Glomerular endothelial cell (primary cell): ENCODE data around the gene CAMK1D. TPM values are rescaled to one million over a fixed set of nuclear protein-coding genes. Genes with fewer than 3 reads are reported as not detected.
"Not testable (repeated sequence)": the region's sequence is repeated elsewhere in the genome, so short reads cannot be mapped to it uniquely, and the experiment has no call there.

Experiments
- DNase-seq: peaks from one replicate; pipeline ENCODE4 v3.0.0-alpha.2; 2011; ENCODE audit warnings: low read depth, low spot score; ENCODE audit errors: extremely low read depth
- total RNA-seq: library from RNA; depleted of rRNA; stranded (reverse); fragments of >200 nt; gene quantifications from 2 replicates; pipeline ENCODE4 v1.2.3, GENCODE V29; 2015

The CAMK1D gene
- 2.0 and 2.8 TPM in 2 replicates for total RNA-seq

DNA sequence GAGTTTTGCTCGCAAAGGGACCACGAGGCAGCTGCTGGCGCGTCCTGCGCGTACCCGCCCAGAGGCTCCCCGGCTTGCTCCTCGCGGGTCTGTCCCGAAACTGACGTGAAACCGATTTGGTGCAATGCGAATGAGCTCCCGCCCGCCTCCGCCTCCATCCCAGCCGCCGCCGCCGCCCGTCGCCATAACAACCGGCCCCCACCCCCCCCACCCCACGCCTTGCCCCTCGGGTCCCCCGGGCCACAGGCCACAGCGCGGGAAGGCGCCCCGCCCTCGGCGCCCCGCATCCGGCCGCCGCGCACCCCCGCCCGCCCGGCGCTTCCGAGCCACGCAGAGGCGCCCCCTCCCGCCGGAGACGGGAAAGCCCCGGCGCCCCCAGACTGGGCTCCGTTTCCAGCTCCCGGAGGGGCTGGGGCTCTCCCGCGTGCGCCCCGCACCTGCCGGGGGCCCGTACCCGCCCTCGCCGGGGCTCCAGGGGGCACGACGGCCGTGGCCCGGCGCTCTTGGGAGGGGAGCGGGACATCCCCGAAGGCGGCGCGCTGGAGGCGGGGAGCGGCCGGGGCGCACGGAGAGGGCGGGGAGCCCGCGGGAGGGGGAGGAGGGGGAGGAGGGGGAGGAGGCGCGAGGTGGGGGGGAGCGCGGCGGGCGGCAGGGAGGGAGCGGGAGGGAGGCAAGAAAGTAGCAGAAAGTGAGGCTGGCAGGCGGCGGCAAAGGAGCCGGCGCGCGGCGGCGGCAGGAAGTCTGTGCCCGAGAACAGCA is at the start of gene CAMK1D:
Gene CAMK1D, plus strand, starts transcription at position 678 of the 759 bp plus-strand sequence.
- DNase-seq: no peak

DNA sequence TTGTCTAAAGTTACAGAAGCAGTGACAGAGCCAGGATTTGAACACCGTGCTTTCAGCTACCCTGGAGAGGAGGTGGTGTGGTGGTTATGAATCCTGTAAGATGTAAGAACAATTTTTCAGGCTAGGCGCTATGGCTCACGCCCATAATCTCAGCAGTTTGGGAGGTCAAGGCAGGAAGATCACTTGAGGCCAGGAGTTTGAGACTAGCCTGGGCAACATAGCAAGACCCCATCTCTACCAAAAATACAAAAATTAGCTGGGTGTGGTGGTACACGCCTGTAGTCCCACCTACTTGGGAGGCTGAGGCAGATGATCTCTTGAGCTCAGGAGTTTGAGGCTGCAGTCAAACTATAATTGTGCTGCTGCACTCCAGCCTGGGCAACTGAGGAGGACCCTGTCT is 48.3 kb upstream of the CAMK1D start:
- DNase-seq: not testable (repeated sequence)

DNA sequence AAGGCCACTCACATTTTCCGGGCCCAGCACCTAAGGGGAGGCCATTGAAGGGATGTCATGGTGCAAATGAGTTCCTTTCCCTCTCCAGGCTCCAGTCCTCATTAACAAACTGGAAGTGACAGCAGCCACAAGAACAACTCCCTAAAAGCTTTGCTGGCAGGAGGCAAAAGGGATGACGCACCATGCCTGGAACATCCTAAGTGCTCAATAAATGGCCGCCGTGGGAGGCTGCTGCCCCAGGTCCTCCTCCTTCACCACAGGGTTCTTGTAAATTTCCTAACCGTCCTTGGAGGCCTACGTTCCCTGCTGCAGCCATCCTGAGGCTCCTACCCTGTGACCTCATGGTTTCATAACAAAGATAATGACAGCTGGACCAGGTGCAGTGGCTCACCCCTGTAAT is 41.3 kb upstream of the CAMK1D start:
- DNase-seq: no peak

GRCh38 chr10:12308736-12309375 is 40.5 kb upstream of the CAMK1D start:
- no peak for DNase-seq

DNA sequence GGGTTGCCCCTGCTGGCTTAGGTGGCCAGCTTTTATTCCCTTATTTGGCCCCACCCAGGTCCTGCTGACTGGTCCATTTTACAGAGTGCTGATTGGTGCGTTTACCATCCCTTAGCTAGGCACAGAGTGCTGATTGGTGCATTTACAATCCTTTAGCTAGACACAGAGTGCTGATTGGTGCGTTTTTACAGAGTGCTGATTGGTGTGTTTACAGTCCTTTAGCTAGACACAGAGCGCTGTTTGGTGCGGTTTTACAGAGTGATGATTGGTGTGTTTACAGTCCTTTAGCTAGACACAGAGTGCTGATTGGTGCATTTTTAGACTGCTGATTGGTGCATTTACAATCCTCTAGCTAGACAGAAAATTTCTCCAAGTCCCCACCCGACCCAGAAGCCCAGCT is 39.6 kb upstream of the CAMK1D start:
- DNase-seq: not testable (repeated sequence)

- no peak for DNase-seq
Observed at GRCh38 chr10:12314836-12315235, 34.5 kb upstream of the CAMK1D start.

GRCh38 chr10:12319076-12319475 is 30.3 kb upstream of the CAMK1D start:
- DNase-seq: no peak

DNA sequence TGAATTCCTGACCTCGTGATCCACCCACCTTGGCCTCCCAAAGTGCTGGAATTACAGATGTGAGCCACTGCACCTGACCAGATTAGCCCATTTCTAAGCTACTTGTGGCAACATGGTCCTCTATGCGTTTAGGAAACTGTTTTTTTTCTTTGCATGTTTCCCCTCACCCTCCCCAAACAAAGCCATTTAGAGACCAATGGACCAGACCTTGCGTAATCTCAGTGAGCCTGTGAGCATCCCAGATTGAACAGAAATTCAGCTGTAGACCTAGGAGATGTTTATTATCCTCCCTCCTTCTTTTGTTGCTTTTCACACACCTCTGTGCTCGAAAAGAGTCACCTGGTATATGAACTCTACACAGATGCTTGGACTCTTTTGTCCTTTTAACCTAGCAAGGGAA is 28.5 kb upstream of the CAMK1D start:
- DNase-seq: no peak

- no peak for DNase-seq
Observed at GRCh38 chr10:12321641-12322040, 27.7 kb upstream of the CAMK1D start.

GRCh38 chr10:12322583-12323131 is 26.7 kb upstream of the CAMK1D start:
- DNase-seq: no peak

GRCh38 chr10:12324530-12324929 is 24.8 kb upstream of the CAMK1D start:
- DNase-seq: no peak

DNA sequence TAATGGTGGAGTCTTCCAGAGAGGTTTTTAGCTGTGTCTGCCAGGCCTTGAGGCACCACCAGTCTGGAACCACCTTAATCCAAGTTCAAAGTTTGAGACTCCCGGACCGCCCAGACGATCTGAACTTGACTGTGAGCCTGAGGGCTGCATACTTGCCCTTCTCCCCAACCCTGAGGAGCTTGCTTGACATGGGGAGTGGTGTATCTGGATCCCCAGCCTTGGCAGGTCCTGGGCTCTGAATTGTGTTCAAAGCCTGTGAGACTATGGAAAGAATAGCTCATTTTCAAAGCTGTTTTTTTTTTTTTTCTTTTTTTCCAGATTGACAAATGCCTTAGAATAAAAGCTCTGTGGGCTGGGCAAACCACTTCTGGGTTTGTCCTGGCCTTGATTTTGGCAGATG is 22.3 kb upstream of the CAMK1D start:
- no peak for DNase-seq

GRCh38 chr10:12327476-12327875 is 21.9 kb upstream of the CAMK1D start:
- no peak for DNase-seq

DNA sequence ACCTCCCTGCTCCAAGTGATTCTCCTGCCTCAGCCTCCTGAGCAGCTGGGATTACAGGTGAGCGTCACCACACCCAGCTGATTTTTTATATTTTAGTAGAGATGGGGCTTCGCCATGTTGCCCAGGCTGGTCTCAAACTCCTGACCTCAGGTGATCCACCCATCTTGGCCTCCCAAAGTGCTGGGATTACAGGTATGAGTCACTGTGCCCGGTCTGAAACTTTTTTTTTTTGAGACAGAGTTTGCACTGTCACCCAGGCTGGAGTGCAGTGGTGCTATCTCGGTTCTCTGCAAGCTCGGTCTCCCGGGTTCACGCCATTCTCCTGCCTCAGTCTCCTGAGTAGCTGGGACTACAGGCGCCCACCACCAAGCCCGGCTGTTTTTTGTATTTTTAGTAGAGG is 21.0 kb upstream of the CAMK1D start:
- DNase-seq: not testable (repeated sequence)

- no peak for DNase-seq
Observed at GRCh38 chr10:12332572-12333379, 16.6 kb upstream of the CAMK1D start.

DNA sequence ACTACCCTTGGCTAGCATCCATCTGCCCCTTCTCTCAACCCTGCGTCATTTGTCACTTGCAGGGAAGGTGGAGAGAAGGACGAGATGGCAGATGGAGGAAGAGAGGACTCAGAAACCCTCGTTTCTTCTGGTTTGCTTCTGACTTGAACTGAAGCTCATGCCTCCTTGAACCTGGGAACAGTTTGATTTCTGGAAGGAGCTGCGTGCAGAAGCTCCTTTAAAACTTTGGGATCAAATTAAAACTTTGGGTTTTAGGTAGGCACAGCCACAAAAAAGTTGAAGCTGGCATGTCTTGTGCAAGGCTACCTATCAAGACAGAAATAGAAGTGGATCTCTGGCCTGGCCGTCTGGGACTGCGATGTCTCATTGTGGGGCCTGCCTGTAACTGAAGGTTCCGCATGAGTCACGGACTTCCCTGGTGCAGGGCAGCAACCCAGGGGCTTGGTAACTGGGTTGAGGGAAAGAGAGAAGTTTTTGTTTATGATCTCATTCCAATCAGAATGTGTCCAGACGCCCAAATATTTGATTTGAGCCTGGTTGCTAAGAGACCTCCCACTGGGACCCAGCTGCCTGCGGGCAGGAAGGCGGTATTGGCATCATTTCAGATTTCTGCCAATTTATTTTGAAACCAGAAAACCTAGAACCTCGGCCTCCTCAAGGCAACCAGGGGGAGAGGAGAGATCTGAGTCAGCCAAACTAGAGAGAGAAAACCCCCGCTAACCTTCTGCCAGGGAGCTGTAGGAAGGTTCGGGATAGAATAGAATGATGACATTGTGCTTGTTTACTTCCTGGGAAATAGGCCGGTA is 15.8 kb upstream of the CAMK1D start:
- peak; percentile 5 for DNase-seq

DNA sequence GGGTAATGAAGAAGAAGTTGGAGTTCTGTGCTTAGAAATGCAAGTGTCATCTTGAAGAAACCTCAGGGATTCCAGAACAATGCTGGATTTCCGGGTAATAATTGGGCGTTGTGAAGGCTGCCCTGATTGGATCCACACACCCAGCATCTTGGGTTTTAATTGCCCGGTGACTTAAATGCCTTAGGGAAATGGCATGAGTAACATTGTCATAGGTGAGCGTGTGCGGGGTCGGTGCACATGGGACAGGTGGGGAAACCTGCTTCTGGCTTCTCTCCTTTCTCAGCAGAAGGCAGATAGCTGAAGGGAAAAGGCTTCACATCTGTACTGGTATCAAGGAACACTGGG is 15.2 kb upstream of the CAMK1D start:
- DNase-seq: no peak

GRCh38 chr10:12335169-12335568 is 14.2 kb upstream of the CAMK1D start:
- not testable (repeated sequence) for DNase-seq

DNA sequence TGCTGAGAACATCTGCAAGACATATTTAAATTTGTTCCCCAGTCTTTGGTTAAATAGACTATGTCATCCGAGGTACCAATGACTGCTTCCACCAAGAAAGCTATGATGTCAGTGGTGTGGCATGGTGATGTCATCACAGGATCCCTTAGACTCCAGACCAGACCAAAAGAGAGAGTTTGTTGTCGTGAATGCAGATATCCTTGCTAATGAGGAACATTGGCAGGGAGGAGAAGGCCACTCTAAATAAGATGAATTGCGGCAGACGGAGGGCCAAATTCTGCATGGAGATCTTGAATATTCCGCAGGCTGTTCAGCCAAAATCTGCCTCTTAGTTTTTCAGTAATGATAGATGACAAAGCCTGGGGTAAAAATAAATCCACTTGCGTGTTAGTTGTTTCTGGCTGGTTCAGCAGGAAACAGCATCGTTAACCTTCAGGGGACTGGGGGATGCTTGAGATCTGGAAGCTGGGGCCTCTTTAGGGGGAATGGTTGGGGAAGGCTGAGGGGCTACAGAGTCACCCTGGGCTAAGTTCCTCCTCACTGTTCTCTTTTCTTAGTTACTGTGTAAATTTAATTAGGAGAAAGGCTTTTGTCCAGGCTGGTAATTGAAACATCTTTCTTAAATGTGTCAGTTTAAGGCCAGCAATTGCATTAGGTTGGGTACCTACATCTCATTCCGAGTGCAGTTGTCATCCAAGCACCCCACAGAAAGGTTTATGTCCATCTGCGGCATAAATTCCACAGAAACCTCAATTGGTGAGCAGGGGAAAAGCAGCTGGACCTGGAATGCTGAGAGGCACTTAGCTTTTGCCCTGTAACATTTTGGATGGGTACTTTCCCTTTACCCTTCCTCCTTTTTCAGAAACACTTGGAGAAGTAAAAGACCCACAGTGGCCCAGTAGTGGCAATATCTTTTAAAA is 11.6 kb upstream of the CAMK1D start:
- no peak for DNase-seq

DNA sequence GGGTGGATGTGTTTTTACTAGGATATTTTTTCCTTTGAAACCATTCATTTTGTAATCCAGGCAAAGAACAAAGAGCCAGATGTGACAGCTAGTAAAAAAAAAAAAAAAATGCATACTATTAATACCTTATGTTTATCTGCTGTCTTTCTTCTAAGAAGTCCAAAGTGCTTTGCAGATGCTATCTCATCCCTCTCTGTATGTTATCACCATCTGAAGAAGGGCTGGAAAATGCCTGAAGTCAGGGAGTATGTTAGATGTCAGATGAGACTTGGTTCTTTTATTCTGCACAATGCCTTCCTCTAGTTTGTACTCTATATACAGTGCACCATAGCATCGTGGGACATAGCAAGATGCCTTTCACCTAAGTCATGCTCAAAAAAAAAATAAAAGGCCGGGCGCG is 10.4 kb upstream of the CAMK1D start:
- no peak for DNase-seq
